Aorta (tissue), 5 donors: ENCODE data around the gene ETNK1. TPM values are rescaled to one million over a fixed set of nuclear protein-coding genes. Genes with fewer than 3 reads are reported as not detected.
"Not testable (repeated sequence)": the region's sequence is repeated elsewhere in the genome, so short reads cannot be mapped to it uniquely, and the experiment has no call there.

Experiments used
- ATAC-seq: fragments of 200-7000 bp; cut with Tn5 transposase; one replicate; pipeline ENCODE4 v1.9.1; 2022; ENCODE audit warnings: moderate library complexity; ENCODE audit not compliant: low FRiP score
- DNase-seq, 2 donors: peaks; one replicate each; pipeline ENCODE4 v3.0.0-alpha.2; 2020
- H3K27ac ChIP-seq, 2 donors: one replicate each; pipeline ENCODE4 v1.5.1; 2013; ENCODE audit warnings: low read length in 2 of 2, mild to moderate bottlenecking in 2 of 2, moderate library complexity in 2 of 2, control low read depth in 1 of 2, inconsistent platforms in 1 of 2, low read depth in 1 of 2
- H3K27me3 ChIP-seq, 2 donors: one replicate each; pipeline ENCODE4 v1.6.1; 2013; ENCODE audit warnings: control low read depth in 1 of 2, low read length in 1 of 2, mild to moderate bottlenecking in 1 of 2, moderate library complexity in 1 of 2; ENCODE audit not compliant: insufficient read depth in 2 of 2, control insufficient read depth in 1 of 2
- H3K36me3 ChIP-seq, 2 donors: one replicate each; pipeline ENCODE4 v1.6.1; 2013; ENCODE audit warnings: control low read depth in 1 of 2, low read length in 1 of 2, mild to moderate bottlenecking in 1 of 2; ENCODE audit not compliant: insufficient read depth in 2 of 2, control insufficient read depth in 1 of 2
- H3K4me1 ChIP-seq, 2 donors: one replicate each; pipeline ENCODE4 v1.6.1; 2013; ENCODE audit warnings: low read length in 2 of 2, control low read depth in 1 of 2, mild to moderate bottlenecking in 1 of 2, moderate library complexity in 1 of 2; ENCODE audit not compliant: insufficient read depth in 2 of 2, control insufficient read depth in 1 of 2
- H3K4me3 ChIP-seq, 2 donors: one replicate each; pipeline ENCODE4 v1.5.1; 2013; ENCODE audit warnings: low read length in 2 of 2, control low read depth in 1 of 2, mild to moderate bottlenecking in 1 of 2
- H3K9me3 ChIP-seq: one replicate; pipeline ENCODE4 v1.6.1; 2013; ENCODE audit warnings: mild to moderate bottlenecking, low read length; ENCODE audit not compliant: control insufficient read depth
- WGBS, 2 donors: extraction: QIAGEN DNeasy Blood & Tissue Kit; methylation state at CpG; one replicate each; pipeline ENCODE4 v1.1.7; 2013; 5-methylcytosine and 5-hydroxymethylcytosine counted together
- intact Hi-C, 2 donors: fragments of 100-400 bp; cut with DNase I; formaldehyde crosslinking; loops; one replicate each; pipeline versions ENCODE4 v1.14.2 to v1.15.0; 2022
- polyA plus RNA-seq, 2 donors: library from polyadenylated mRNA; stranded (reverse); fragments of 200-250 nt; gene quantifications; one replicate each; pipeline ENCODE4 v1.2.3, GENCODE V29; 2013
- total RNA-seq, 2 donors: library from RNA; stranded (reverse); fragmentation: NEBNext Ultra II Directional; extraction: Animal tissue kit (Norgen Biotek cat#: 25700); gene quantifications; one replicate each; pipeline ENCODE4 v1.2.1, GENCODE V29; 2021
- donor health status: healthy with polysubstance abuse.
- donor health status: Bipolar disorder and iron deficiency.
- donor health status: DM: no; HTN: no; CAD: no.
- donor health status: DM: no; HTN: no; CAD: no.
- donor health status: DM: yes; HTN: yes; CAD: no.

The ETNK1 gene
- total and polyA plus RNA-seq, 4 donors = 4.3 to 77.6 (median 42.0) TPM

DNA sequence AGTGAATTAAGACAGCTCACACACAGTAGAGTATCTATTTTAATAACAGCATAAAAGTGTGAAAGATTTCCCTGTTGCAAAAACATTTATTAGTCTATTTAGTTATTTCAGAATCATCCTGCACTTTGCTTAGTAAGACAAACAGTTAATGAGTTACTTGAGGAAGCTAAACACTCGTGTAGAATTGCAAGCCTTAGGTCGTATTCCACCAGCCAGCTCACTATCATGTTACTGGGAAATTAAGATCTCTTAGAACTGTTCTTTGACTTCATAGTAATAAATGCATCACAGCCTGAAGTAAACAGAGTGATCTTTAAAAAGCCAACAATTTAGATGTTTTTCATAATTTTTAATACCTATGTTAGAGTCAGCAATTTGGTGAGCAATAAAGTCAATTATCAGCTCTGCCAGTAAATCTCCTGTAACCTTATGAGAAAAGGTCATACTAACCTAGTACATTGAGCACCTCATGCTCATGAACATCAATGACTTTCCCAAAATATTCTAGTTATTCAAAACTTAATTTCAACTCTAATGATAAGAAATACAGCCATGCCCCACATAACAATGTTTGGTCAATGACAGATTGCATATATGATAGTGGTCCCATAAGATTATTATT lies 26.7 kb upstream of the ETNK1 start:
- H3K27me3 ChIP-seq = peaks cover 0 to 4% of the 10 kb centered on the region in 2 donors
- H3K27ac ChIP-seq = no peak overlapping the region
- DNase-seq (no peak), ATAC-seq (no peak)
- intact Hi-C loops = no loop called here
- no peaks in the 10 kb centered on the region for H3K36me3 ChIP-seq
- H3K4me3 ChIP-seq = no peak overlapping the region
- WGBS, 2 donors = 19 to 26% methylated on average over 2 of the region's 2 CpGs
- no peaks in the 10 kb centered on the region for H3K4me1 ChIP-seq
- H3K9me3 ChIP-seq = peaks cover 1% of the 10 kb centered on the region

DNA sequence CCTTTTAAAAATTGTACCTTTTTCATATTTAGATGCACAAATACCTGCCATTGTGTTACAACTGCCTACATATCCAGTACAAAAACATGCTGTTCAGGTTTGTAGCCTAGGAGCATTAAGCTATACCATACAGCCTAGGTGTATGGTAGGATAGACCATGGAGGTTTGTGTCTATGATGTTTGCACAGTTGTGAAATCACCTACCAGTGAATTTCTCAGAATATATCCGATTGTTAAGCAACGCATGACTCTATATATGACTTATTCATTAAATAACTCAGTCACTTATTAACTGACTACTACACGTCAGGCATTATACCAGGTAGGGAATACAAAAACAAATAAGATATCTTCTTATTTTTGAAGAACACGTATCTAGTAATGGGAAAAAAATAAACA lies 26.2 kb upstream of the ETNK1 start:
- ATAC-seq (no peak), DNase-seq (no peak)
- Histone ChIP-seq H3K4me3 (no peak overlapping the region), H3K27me3 (peaks cover 0 to 4% of the 10 kb centered on the region in 2 donors), H3K36me3 (no peaks in the 10 kb centered on the region), H3K27ac (no peak overlapping the region), H3K9me3 (peaks cover 1% of the 10 kb centered on the region), H3K4me1 (no peaks in the 10 kb centered on the region)
- 91 to 92% methylated on average over 4 of the region's 4 CpGs for WGBS, 2 donors
- intact Hi-C loops = no loop called here

DNA sequence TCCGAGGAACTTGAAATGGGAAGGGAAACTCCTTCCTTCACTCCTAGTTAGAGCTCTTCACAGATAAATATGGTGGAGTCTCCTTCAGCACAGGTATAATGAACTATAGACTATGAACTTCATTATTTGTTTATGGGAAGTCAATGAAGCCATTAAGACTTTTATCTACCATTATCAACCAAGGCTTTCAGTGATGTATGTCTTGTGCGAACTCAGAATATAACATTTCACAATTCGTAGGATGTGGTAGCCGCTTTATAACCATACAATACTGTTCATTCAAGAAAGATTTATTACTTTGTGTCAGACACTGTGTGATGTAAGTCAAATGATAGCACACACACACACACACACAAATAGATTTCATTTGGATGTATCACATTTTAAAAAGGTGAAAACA lies 24.8 kb upstream of the ETNK1 start:
- no peak overlapping the region for H3K4me3 ChIP-seq
- H3K9me3 ChIP-seq = peaks cover 1% of the 10 kb centered on the region
- intact Hi-C loops = no loop called here
- WGBS, 2 donors = 92% methylated on average over 4 of the region's 4 CpGs
- DNase-seq = no peak
- H3K27me3 ChIP-seq = peaks cover 0 to under 1% of the 10 kb centered on the region in 2 donors
- H3K27ac ChIP-seq = no peak overlapping the region
- no peak for ATAC-seq
- no peaks in the 10 kb centered on the region for H3K36me3 ChIP-seq
- no peaks in the 10 kb centered on the region for H3K4me1 ChIP-seq

DNA sequence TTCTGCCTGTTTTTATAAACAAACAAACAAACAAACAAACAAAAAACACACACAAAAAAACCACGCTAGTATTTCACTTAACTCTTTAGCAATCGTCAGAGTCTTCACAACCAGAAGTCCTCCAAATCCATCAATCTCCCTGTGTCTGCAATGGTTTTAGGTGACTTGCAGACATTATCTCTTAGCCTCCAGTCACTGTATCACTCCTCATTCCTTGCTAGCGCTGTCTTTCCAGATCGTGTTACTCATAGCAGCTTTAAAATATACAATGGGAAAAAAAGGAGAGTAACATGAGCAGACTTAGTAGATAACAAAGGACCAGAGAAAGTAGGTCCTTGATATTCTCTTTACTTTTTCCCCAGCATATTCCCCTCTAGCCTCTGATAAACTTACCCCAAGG lies 15.5 kb upstream of the ETNK1 start:
- Histone ChIP-seq H3K36me3 (no peaks in the 10 kb centered on the region), H3K4me3 (no peak overlapping the region), H3K9me3 (peaks cover 4% of the 10 kb centered on the region), H3K27me3 (no peaks in the 10 kb centered on the region), H3K27ac (no peak overlapping the region), H3K4me1 (no peaks in the 10 kb centered on the region)
- intact Hi-C loops = no loop called here
- ATAC-seq (no peak), DNase-seq (no peak)
- 60 to 62% methylated on average over 4 of the region's 4 CpGs for WGBS, 2 donors

DNA sequence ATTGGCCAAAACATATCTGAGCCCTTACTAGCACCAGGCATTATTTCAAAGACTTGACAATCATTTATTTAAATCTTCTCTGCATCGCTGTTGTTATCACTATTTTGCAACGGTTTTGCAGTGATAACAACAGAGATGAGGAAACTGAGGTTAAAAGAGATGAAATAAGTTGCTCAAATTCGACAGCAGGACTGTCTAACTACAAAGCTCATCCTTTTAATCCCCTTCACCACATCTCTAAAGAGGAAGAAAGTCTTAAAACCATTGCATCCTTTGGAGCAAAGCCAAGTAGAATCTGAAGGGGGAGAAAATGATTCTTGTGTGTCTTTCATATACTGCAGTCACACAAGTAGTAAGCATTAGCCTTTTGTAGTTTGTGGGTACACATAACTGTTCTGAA lies 14.8 kb upstream of the ETNK1 start:
- H3K4me3 ChIP-seq = no peak overlapping the region
- H3K27ac ChIP-seq = no peak overlapping the region
- no peaks in the 10 kb centered on the region for H3K36me3 ChIP-seq
- DNase-seq (no peak), ATAC-seq (no peak)
- no peaks in the 10 kb centered on the region for H3K4me1 ChIP-seq
- H3K27me3 ChIP-seq = no peaks in the 10 kb centered on the region
- intact Hi-C loops = no loop called here
- H3K9me3 ChIP-seq = peaks cover 4% of the 10 kb centered on the region
- 57 to 59% methylated on average over 3 of the region's 3 CpGs for WGBS, 2 donors

DNA sequence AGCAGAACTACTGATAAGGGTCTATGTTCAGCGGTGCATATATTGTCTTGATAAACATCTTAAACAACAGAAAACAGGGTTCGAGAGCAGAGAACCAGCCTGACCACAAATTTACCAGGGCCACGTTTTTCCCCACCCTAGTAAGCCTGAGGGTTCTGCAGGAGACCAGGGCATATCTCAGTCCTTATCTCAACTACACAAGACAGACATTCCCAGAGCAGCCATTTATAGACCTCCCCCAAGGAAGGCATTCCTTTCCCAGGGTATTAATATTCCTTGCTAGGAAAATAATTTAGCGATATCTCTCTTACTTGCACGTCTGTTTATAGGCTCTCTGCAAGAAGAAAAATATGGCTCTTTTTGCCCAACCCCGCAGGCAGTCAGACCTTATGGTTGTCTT lies 12.1 kb upstream of the ETNK1 start:
- ATAC-seq, H3K27ac ChIP-seq, H3K9me3 ChIP-seq, H3K36me3 ChIP-seq, intact Hi-C loops, DNase-seq, H3K4me3 ChIP-seq, H3K4me1 ChIP-seq, H3K27me3 ChIP-seq: not testable (repeated sequence)
- 73 to 75% methylated on average over 6 of the region's 6 CpGs for WGBS, 2 donors

DNA sequence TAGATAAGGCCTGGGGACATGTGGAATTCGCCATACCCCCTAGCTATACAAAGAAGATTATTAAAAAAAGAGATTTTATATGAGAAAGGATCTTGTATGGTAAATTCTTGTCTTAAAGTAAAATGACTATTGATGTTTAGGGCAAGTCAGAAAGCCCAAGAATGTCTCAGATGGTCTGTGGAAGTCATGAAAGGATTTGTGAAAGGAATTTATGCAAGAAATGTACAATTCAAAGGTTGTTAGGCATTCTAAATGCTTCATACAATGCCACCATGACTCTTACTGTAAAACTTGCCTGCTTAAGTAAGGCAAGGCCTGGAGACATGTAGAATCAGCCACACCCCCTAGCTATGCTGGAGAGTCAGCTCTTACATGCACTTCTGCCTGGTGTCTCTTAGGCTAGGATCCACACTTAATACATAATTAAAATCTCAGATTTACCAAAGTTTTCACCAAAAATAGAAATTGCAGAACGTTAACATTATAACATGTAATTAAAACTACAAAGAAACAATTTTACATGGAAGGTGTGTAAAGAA lies 8.9 kb upstream of the ETNK1 start:
- Histone ChIP-seq H3K9me3 (peaks cover 4% of the 10 kb centered on the region), H3K4me1 (no peaks in the 10 kb centered on the region), H3K36me3 (no peaks in the 10 kb centered on the region), H3K27ac (no peak overlapping the region), H3K4me3 (no peak overlapping the region), H3K27me3 (no peaks in the 10 kb centered on the region)
- DNase-seq (no peak), ATAC-seq (no peak)
- WGBS, 2 donors = 89 to 91% methylated on average over 2 of the region's 2 CpGs
- intact Hi-C loops = no loop called here

DNA sequence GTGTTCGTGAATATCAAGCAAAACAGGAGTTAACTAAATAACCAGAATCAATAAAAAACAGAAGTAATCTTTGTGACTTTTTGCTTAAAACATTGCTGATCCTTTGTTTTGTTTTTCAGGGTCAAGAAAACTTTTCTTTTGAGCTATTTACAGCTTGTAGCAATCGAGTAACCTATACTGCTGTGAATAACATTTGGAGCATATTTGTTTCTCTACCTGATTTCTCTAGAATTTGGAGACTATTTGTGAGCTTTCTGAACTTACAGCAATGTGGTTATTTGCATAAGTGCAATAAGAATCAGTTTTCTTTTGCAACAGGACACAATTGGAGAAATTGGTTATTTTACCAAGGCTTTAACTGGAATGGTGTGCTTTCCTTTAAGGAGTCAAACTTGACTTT lies 7.3 kb upstream of the ETNK1 start:
- Histone ChIP-seq H3K4me1 (no peaks in the 10 kb centered on the region), H3K27ac (no peak overlapping the region), H3K27me3 (no peaks in the 10 kb centered on the region), H3K9me3 (peaks cover 4% of the 10 kb centered on the region), H3K4me3 (no peak overlapping the region), H3K36me3 (no peaks in the 10 kb centered on the region)
- ATAC-seq (no peak), DNase-seq (no peak)
- 87 to 88% methylated on average over 2 of the region's 2 CpGs for WGBS, 2 donors
- intact Hi-C loops = no loop called here

DNA sequence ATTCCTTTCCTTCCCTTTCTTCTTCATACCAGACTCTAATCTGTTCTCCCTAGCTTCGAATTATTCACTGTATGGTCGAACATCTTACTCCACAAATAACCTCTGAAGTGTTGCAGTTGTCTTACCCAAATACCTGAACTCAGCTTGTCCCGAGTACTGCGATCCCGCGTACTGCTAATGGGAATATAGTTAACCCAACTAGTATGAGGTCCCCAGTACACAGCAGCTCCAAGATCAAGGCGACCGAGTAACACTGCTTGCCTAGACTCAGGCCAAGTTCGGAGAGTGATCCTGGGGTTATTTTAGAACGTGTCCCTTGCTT lies 462 bp upstream of the ETNK1 start:
- peak in 1 of 2 donors; percentile 45 for DNase-seq
- Histone ChIP-seq H3K27ac (peak overlapping the region; percentile 19 to 79), H3K4me3 (peak overlapping the region; percentile 28 to 39), H3K9me3 (no peaks in the 10 kb centered on the region), H3K4me1 (peaks cover 0 to 2% of the 10 kb centered on the region in 2 donors), H3K36me3 (no peaks in the 10 kb centered on the region), H3K27me3 (no peaks in the 10 kb centered on the region)
- peak; percentile 65 for ATAC-seq
- 16 to 18% methylated on average over 10 of the region's 10 CpGs for WGBS, 2 donors
- intact Hi-C loops = no loop called here
